Measurements from ENCODE around the gene KIR3DL1. TPM values are rescaled to one million over a fixed set of nuclear protein-coding genes. Genes with fewer than 3 reads are reported as not detected.
"Not testable (repeated sequence)": the region's sequence is repeated elsewhere in the genome, so short reads cannot be mapped to it uniquely, and the experiment has no call there.

Gene KIR3DL1
- total RNA-seq, result not detected

GRCh38 chr19:54816251-54816650 lies at the start of gene KIR3DL1:
Gene KIR3DL1 (plus strand): TSS chr19:54816468.
- DNase-seq; H3K9me3 ChIP-seq; intact Hi-C loops (cut with DNase I); H3K27ac ChIP-seq; H3K36me3 ChIP-seq; H3K4me3 ChIP-seq; H3K4me1 ChIP-seq; H3K9ac ChIP-seq (ENCODE audit: low read depth in 2 of 2, low read length in 2 of 2); H3K27me3 ChIP-seq: not testable (repeated sequence)

- H3K9ac ChIP-seq (ENCODE audit: low read depth in 2 of 2, low read length in 2 of 2); H3K27me3 ChIP-seq; H3K4me1 ChIP-seq; H3K36me3 ChIP-seq; intact Hi-C loops (cut with DNase I); H3K27ac ChIP-seq; H3K4me3 ChIP-seq; H3K9me3 ChIP-seq; DNase-seq: not testable (repeated sequence)
Measured at GRCh38 chr19:54769646-54770045, 46.6 kb upstream of the KIR3DL1 start, which contains the start of gene KIR2DL1. Gene KIR2DL1 (plus strand): TSS chr19:54769793. CDS start chr19:54769851, 58 bp downstream.

DNA sequence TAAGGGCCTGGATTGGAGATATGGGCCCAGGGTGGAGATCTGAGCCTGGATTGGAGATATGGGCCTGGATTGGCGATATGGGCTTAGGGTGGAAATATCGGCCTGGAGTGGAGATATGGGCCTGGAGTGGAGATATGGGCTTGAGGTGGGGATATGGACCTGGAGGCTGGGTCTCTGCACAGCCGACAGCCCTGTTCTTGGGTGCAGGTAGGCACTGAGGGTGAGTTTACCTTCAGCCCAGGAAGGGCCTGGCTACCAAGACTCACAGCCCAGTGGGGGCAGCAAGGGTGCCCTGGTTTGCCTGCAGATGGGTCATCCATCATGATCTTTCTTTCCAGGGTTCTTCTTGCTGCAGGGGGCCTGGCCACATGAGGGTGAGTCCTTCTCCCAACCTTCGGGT lies 45.8 kb upstream of the KIR3DL1 start:
- H3K27me3 ChIP-seq; DNase-seq; H3K4me3 ChIP-seq; intact Hi-C loops (cut with DNase I); H3K9me3 ChIP-seq; H3K36me3 ChIP-seq; H3K9ac ChIP-seq (ENCODE audit: low read depth in 2 of 2, low read length in 2 of 2); H3K4me1 ChIP-seq; H3K27ac ChIP-seq: not testable (repeated sequence)

DNA sequence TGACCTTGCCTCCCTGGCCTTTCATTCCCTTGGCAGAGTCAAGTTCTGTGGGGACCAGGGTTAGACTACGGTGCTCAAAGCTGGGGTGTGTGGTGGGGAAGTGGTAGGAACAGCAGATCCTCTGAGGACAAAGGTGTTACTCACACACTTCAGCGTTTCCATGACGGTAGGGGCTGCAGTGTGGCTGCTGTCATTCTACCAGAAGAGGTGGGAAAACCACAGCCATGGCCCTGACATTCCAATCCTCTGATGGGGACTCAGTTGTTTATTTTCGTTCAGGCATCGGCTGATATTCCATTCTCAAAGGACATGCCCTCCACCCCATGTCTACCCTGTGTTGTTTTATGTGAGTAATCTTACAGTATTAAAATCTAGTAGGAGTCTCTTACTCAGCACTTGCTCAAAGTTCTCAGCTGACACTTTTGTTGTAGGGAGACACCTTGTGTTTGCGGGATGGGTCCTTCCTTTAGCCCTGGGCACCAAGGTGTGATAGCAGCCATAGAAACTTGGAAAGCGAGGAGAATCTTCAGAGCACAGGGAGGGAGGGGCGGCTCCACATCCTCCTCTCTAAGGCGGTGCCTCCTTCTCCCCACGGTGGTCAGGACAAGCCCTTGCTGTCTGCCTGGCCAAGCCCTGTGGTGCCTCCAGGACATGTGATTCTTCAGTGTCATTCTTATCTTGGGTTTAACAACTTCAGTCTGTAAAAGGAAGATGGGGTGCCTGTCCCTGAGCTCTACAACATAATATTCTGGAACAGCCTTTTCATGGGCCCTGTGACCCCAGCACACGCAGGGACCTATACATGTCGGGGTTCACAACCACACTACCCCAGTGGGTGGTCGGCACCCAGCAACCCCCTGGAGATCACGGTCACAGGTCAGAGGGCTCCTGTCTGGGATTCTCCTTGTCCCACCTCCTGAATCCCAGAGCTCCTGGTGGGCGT lies 45.0 kb upstream of the KIR3DL1 start:
- not testable (repeated sequence) for H3K4me1 ChIP-seq, DNase-seq

DNA sequence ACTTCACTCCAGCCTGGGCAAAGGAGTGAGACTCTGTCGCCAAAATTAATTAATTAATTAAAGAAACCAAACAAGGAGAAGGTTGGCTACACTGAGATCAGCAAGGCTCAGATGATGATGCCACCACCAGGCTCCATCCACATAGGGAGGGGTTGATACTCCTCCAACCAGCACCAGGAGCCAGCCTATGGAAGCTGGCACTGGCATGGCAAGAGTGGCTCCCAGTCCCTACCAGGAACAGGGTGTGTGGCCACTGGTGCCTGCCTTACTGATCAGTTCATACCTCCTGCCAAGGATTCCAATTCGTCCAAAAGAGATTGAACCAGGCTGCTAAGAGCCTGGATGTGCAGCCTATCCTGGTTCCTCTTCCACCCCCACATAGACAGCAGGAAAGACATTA lies 43.6 kb upstream of the KIR3DL1 start:
- H3K4me3 ChIP-seq; H3K27me3 ChIP-seq; H3K9ac ChIP-seq (ENCODE audit: low read depth in 2 of 2, low read length in 2 of 2); H3K36me3 ChIP-seq; H3K4me1 ChIP-seq; H3K27ac ChIP-seq; DNase-seq; H3K9me3 ChIP-seq; intact Hi-C loops (cut with DNase I): not testable (repeated sequence)

More for the DNA sequence above, 45.0 kb upstream of the KIR3DL1 start:
- H3K9me3 ChIP-seq; H3K9ac ChIP-seq (ENCODE audit: low read depth in 2 of 2, low read length in 2 of 2); H3K27me3 ChIP-seq; H3K27ac ChIP-seq; intact Hi-C loops (cut with DNase I); H3K4me3 ChIP-seq; H3K36me3 ChIP-seq: not testable (repeated sequence)

- peak; percentile 10 for DNase-seq
Measured at GRCh38 chr19:54775095-54775815, 41.0 kb upstream of the KIR3DL1 start.

DNA sequence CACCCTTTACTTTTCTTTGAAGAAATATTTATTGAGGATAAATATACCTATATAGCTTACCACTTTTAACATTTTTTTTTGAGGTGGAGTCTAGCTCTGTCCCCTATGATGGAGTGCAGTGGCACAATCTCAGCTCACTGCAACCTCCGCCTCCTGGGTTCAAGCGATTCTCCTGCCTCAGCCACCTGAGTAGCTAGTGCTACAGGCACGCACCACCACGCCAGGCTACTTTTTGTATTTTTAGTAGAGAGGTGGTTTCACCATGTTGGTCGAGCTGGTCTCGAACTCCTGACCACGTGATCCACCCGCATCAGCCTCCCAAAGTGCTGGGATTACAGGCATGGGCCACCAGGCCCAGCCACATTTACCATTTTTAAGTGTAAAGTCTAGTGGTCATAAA lies 40.4 kb upstream of the KIR3DL1 start:
- H3K9me3 ChIP-seq; intact Hi-C loops (cut with DNase I); H3K9ac ChIP-seq (ENCODE audit: low read depth in 2 of 2, low read length in 2 of 2); H3K27ac ChIP-seq; H3K36me3 ChIP-seq; H3K4me3 ChIP-seq; H3K27me3 ChIP-seq; H3K4me1 ChIP-seq: not testable (repeated sequence)
- peak; percentile 0 for DNase-seq

More at GRCh38 chr19:54775095-54775815, 41.0 kb upstream of the KIR3DL1 start:
- H3K4me3 ChIP-seq; H3K27me3 ChIP-seq; H3K27ac ChIP-seq; H3K9me3 ChIP-seq; H3K9ac ChIP-seq (ENCODE audit: low read depth in 2 of 2, low read length in 2 of 2); intact Hi-C loops (cut with DNase I); H3K36me3 ChIP-seq; H3K4me1 ChIP-seq: not testable (repeated sequence)

GRCh38 chr19:54777851-54778250 lies 38.4 kb upstream of the KIR3DL1 start:
- H3K27me3 ChIP-seq; H3K4me1 ChIP-seq; H3K27ac ChIP-seq; intact Hi-C loops (cut with DNase I); H3K9me3 ChIP-seq; H3K4me3 ChIP-seq; H3K36me3 ChIP-seq; H3K9ac ChIP-seq (ENCODE audit: low read depth in 2 of 2, low read length in 2 of 2): not testable (repeated sequence)
- DNase-seq, result peak; percentile 3

- intact Hi-C loops (cut with DNase I); H3K9ac ChIP-seq (ENCODE audit: low read depth in 2 of 2, low read length in 2 of 2); H3K27ac ChIP-seq; H3K4me3 ChIP-seq; H3K4me1 ChIP-seq; H3K9me3 ChIP-seq; H3K36me3 ChIP-seq; H3K27me3 ChIP-seq: not testable (repeated sequence)
- DNase-seq, result peak; percentile 1
Measured at GRCh38 chr19:54778896-54779295, 37.4 kb upstream of the KIR3DL1 start.

- H3K9me3 ChIP-seq; H3K27me3 ChIP-seq; H3K27ac ChIP-seq; H3K4me3 ChIP-seq; H3K4me1 ChIP-seq; H3K9ac ChIP-seq (ENCODE audit: low read depth in 2 of 2, low read length in 2 of 2); H3K36me3 ChIP-seq; intact Hi-C loops (cut with DNase I): not testable (repeated sequence)
- DNase-seq, result peak; percentile 0
Measured at GRCh38 chr19:54782916-54783315, 33.4 kb upstream of the KIR3DL1 start.

DNA sequence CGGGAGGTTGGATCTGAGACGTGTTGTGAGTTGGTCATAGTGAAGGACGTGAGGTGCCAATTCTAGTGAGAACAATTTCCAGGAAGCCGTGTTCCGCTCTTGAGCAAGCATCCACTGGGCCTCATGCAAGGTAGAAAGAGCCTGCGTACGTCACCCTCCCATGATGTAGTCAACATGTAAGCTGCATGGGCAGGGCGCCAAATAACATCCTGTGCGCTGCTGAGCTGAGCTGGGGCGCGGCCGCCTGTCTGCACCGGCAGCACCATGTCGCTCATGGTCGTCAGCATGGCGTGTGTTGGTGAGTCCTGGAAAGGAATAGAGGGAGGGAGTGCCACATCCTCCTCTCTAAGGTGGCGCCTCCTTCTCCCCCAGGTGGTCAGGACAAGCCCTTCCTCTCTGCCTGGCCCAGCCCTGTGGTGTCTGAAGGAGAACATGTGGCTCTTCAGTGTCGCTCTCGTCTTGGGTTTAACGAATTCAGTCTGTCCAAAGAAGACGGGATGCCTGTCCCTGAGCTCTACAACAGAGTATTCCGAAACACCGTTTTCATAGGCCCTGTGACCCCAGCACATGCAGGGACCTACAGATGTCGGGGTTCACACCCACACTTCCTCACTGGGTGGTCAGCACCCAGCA lies 30.1 kb upstream of the KIR3DL1 start:
- H3K4me1 ChIP-seq; H3K27me3 ChIP-seq; intact Hi-C loops (cut with DNase I); H3K9ac ChIP-seq (ENCODE audit: low read depth in 2 of 2, low read length in 2 of 2); H3K27ac ChIP-seq; H3K4me3 ChIP-seq; H3K36me3 ChIP-seq; H3K9me3 ChIP-seq: not testable (repeated sequence)
- peak; percentile 7 for DNase-seq

GRCh38 chr19:54788154-54788553 lies 28.1 kb upstream of the KIR3DL1 start:
- H3K27ac ChIP-seq; intact Hi-C loops (cut with DNase I); H3K27me3 ChIP-seq; H3K36me3 ChIP-seq; H3K9me3 ChIP-seq; H3K4me1 ChIP-seq; H3K4me3 ChIP-seq; H3K9ac ChIP-seq (ENCODE audit: low read depth in 2 of 2, low read length in 2 of 2): not testable (repeated sequence)
- DNase-seq, result peak; percentile 2

Data from colonic mucosa (tissue), 4 donors.